KMS-11 (cell line): ENCODE measurements around the gene SMARCA4.
A peak's percentile ranks its signal among the peaks of the same experiment; 100 is the strongest.

Experiments used
- H2AFZ ChIP-seq: fragments of 200-600 bp; sonication (generic); 2 replicates; pipeline ENCODE4 v1.6.1; 2016; ENCODE audit warnings: antibody characterized with exemption, mixed run types, low read depth
- H3K27ac ChIP-seq: fragments of 200-600 bp; sonication (generic); 2 replicates; pipeline ENCODE4 v1.6.1; 2016; ENCODE audit warnings: mild to moderate bottlenecking, mixed run types
- H3K27me3 ChIP-seq: fragments of 200-600 bp; sonication (generic); 2 replicates; pipeline ENCODE4 v1.6.1; 2017; ENCODE audit warnings: mild to moderate bottlenecking, low read depth, mixed run types, moderate library complexity; ENCODE audit not compliant: insufficient read depth
- H3K36me3 ChIP-seq: fragments of 200-600 bp; sonication (generic); 2 replicates; pipeline ENCODE4 v1.6.1; 2017; ENCODE audit warnings: mild to moderate bottlenecking, mixed run types; ENCODE audit not compliant: insufficient read depth
- H3K4me1 ChIP-seq: fragments of 200-600 bp; sonication (generic); 2 replicates; pipeline ENCODE4 v1.6.1; 2016; ENCODE audit warnings: mild to moderate bottlenecking, low read depth, mixed run types; ENCODE audit not compliant: poor library complexity, severe bottlenecking
- H3K4me2 ChIP-seq: fragments of 200-600 bp; sonication (generic); 2 replicates; pipeline ENCODE4 v1.7.0; 2016; ENCODE audit warnings: mild to moderate bottlenecking, mixed run types
- H3K4me3 ChIP-seq: fragments of 200-600 bp; sonication (generic); IDR thresholded peaks from 2 replicates; pipeline ENCODE4 v1.6.1; 2017; ENCODE audit warnings: low read depth, low read length, mixed read lengths; ENCODE audit not compliant: insufficient read depth
- H3K79me2 ChIP-seq: fragments of 200-600 bp; sonication (generic); 2 replicates; pipeline ENCODE4 v1.6.1; 2016; ENCODE audit warnings: low read depth, mixed run types; ENCODE audit not compliant: insufficient read depth
- H3K9ac ChIP-seq: fragments of 200-600 bp; sonication (generic); 2 replicates; pipeline ENCODE4 v1.6.1; 2016; ENCODE audit warnings: mild to moderate bottlenecking, mixed run types
- H4K20me1 ChIP-seq: fragments of 200-600 bp; sonication (generic); 2 replicates; pipeline ENCODE4 v1.6.1; 2016; ENCODE audit warnings: mild to moderate bottlenecking, mixed run types; ENCODE audit not compliant: insufficient read depth
- TF ChIP-seq, protein P1 (sequence below): fragments of 200-600 bp; sonication (generic); conservative IDR thresholded peaks from 2 replicates; pipeline ENCODE4 v1.6.1; 2017; ENCODE audit warnings: low read depth, mild to moderate bottlenecking, antibody characterized with exemption, low read length, moderate library complexity, mixed read lengths

SMARCA4 gene

DNA sequence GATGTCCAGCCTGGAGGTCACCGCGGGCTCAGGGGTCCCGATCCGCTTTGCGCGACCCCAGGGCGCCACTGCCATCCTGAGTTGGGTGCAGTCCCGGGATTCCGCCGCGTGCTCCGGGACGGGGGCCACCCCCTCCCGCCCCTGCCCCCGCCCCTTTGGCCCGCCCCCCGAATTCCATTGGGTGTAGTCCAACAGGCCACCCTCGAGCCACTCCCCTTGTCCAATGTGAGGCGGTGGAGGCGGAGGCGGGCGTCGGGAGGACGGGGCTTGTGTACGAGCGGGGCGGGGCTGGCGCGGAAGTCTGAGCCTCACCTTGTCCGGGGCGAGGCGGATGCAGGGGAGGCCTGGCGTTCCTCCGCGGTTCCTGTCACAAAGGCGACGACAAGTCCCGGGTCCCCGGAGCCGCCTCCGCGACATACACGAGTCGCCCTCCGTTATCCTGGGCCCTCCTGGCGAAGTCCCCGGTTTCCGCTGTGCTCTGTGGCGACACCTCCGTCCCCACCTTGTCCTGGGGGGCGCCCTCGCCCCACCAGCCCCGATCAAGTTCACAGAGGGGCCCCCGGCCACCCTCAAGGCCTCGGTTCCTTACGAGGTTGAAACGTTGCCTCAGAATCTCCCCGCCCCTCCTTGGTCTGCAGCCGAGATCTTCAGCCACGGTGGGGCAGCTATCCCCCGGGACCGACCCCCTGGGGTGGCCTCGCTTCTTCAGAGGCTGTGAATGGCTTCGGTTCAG is 129.6 kb downstream of the SMARCA4 start:
- Histone ChIP-seq H3K27ac (peak overlapping the region; percentile 89), H3K4me3 (no peak overlapping the region), H2AFZ (peak overlapping the region; percentile 32; the same call in 1 of the 2 replicates), H4K20me1 (peaks cover 30% of the 10 kb centered on the region; the same call in 1 of the 2 replicates), H3K79me2 (peaks cover 57% of the 10 kb centered on the region), H3K9ac (peak overlapping the region; percentile 88), H3K36me3 (peaks cover 7% of the 10 kb centered on the region; the same call in 1 of the 2 replicates), H3K4me1 (peaks cover 47% of the 10 kb centered on the region), H3K27me3 (no peaks in the 10 kb centered on the region), H3K4me2 (peak overlapping the region; percentile 94)
- TF ChIP-seq, protein P1, sequence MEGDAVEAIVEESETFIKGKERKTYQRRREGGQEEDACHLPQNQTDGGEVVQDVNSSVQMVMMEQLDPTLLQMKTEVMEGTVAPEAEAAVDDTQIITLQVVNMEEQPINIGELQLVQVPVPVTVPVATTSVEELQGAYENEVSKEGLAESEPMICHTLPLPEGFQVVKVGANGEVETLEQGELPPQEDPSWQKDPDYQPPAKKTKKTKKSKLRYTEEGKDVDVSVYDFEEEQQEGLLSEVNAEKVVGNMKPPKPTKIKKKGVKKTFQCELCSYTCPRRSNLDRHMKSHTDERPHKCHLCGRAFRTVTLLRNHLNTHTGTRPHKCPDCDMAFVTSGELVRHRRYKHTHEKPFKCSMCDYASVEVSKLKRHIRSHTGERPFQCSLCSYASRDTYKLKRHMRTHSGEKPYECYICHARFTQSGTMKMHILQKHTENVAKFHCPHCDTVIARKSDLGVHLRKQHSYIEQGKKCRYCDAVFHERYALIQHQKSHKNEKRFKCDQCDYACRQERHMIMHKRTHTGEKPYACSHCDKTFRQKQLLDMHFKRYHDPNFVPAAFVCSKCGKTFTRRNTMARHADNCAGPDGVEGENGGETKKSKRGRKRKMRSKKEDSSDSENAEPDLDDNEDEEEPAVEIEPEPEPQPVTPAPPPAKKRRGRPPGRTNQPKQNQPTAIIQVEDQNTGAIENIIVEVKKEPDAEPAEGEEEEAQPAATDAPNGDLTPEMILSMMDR: no peak

DNA sequence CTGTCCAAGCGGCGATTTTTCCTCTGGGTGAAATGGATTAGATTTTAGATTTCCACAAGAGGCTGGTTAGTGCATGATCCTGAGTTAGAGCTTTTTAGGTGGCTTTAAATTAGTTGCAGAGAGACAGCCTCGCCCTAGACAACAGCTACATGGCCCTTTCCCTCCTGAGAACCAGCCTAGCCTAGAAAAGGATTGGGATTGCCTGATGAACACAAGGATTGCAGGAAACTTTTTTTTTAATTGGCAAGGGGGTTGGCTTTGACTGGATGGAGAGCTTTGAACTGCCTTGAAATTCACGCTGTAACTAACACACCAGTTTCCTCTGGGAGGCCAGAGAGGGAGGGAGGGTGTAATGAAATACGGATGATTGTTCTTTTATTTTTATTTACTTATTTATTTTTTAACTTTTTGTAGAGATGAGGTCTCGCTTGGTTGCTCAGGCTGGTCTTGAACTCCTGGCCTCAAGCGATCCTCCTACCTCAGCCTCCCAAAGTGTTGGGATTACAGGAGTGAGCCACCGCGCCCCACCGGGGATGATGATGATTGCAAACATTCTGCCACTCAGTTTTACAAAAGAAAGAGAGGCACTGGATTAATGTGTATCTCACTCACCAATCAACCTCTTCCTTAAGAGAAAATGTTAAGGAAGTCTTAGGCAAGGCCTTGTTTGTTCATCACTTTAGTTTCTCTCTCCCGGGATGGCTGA is 130.3 kb downstream of the SMARCA4 start:
- peaks cover 36% of the 10 kb centered on the region for H4K20me1 ChIP-seq
- H3K27me3 ChIP-seq: no peaks in the 10 kb centered on the region
- H3K36me3 ChIP-seq: peaks cover 11% of the 10 kb centered on the region; the same call in 1 of the 2 replicates
- peaks cover 64% of the 10 kb centered on the region for H3K79me2 ChIP-seq
- peak overlapping the region; percentile 51; the same call in 1 of the 2 replicates for H3K9ac ChIP-seq
- peaks cover 54% of the 10 kb centered on the region for H3K4me1 ChIP-seq
- TF ChIP-seq, protein P1: no peak
- H3K4me2 ChIP-seq: peak overlapping the region; percentile 77
- H3K4me3 ChIP-seq: no peak overlapping the region
- no peak overlapping the region for H2AFZ ChIP-seq
- H3K27ac ChIP-seq: peak overlapping the region; percentile 60

DNA sequence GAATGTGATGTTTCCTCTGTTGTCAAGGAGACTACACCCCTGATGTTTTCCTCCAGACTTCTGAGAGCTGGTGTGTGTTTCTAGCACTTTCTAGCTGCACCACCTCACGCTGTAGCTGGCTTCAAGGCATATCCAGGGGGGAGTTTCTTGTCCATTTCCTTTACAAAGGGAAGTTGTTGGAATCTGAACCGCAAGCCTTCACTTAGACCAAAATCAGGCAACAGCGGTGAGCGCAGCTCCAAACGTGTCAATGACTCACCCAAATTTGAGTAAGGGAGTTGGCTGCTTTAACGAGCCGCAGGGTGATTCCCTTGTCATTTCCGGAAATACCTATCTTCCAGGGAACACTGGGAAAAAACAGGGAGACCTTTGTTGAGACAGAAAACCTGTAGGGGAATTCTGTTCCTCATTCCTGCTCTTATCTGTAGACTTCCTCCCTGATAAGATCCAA is 130.9 kb downstream of the SMARCA4 start:
- Histone ChIP-seq H2AFZ (no peak overlapping the region), H3K4me1 (peaks cover 58% of the 10 kb centered on the region), H4K20me1 (peaks cover 36% of the 10 kb centered on the region), H3K9ac (no peak overlapping the region), H3K36me3 (peaks cover 11% of the 10 kb centered on the region; the same call in 1 of the 2 replicates), H3K4me3 (no peak overlapping the region), H3K27me3 (no peaks in the 10 kb centered on the region), H3K27ac (no peak overlapping the region), H3K4me2 (peak overlapping the region; percentile 77), H3K79me2 (peaks cover 70% of the 10 kb centered on the region)
- TF ChIP-seq, protein P1: no peak

DNA sequence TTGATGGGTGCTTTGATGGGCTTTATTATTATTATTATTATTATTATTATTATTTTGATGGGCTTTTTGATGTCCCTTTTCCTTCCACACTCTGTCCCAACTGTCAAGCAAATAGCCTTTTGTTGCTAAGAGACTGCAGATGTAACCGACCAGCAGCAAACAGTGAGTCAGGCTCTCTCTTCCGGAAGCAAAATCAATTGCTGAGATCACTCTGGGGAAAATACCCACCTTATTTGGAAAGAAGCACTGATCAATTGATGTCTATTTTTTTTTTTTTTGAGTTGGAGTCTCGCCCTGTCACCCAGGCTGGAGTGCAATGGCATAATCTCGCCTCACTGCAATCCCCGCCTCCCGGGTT is 131.3 kb downstream of the SMARCA4 start:
- H2AFZ ChIP-seq: no peak overlapping the region
- H3K4me1 ChIP-seq: peaks cover 59% of the 10 kb centered on the region
- no peak overlapping the region for H3K4me2 ChIP-seq
- H4K20me1 ChIP-seq: peaks cover 36% of the 10 kb centered on the region
- no peak overlapping the region for H3K9ac ChIP-seq
- H3K27ac ChIP-seq: no peak overlapping the region
- peaks cover 74% of the 10 kb centered on the region for H3K79me2 ChIP-seq
- TF ChIP-seq, protein P1: no peak
- H3K4me3 ChIP-seq: no peak overlapping the region
- no peaks in the 10 kb centered on the region for H3K27me3 ChIP-seq
- peaks cover 11% of the 10 kb centered on the region; the same call in 1 of the 2 replicates for H3K36me3 ChIP-seq
